Trophoblast cell (in vitro differentiated cells and primary cell): ENCODE data around the gene LIPE.

Source experiments
- DNase-seq, 2 donors: peaks; one replicate each; pipeline ENCODE4 v3.0.0-alpha.2; 2016
- H2AFZ ChIP-seq: 2 replicates; pipeline ENCODE4 v1.6.1; 2013; ENCODE audit warnings: low read length, moderate library complexity, mild to moderate bottlenecking; ENCODE audit not compliant: insufficient read depth, poor library complexity
- H2AK5ac ChIP-seq: 2 replicates; pipeline ENCODE4 v1.6.1; 2013; ENCODE audit warnings: mild to moderate bottlenecking, low read length
- H2BK120ac ChIP-seq: 2 replicates; pipeline ENCODE4 v1.6.1; 2013; ENCODE audit warnings: low read length, mild to moderate bottlenecking, moderate library complexity; ENCODE audit not compliant: insufficient read depth, poor library complexity
- H2BK12ac ChIP-seq: 2 replicates; pipeline ENCODE4 v1.6.1; 2013; ENCODE audit warnings: mild to moderate bottlenecking, low read length, moderate library complexity
- H2BK5ac ChIP-seq: 2 replicates; pipeline ENCODE4 v1.6.1; 2013; ENCODE audit warnings: low read length, low read depth, moderate library complexity, mild to moderate bottlenecking; ENCODE audit not compliant: poor library complexity
- H3K14ac ChIP-seq: 2 replicates; pipeline ENCODE4 v1.6.1; 2013; ENCODE audit warnings: mild to moderate bottlenecking, low read length
- H3K18ac ChIP-seq: 2 replicates; pipeline ENCODE4 v1.6.1; 2013; ENCODE audit warnings: mild to moderate bottlenecking, low read length
- H3K23ac ChIP-seq: 2 replicates; pipeline ENCODE4 v1.6.1; 2013; ENCODE audit warnings: low read length
- H3K27ac ChIP-seq: 2 replicates; pipeline ENCODE4 v1.5.1; 2013; ENCODE audit warnings: low read depth, mild to moderate bottlenecking, inconsistent platforms, low read length, moderate library complexity
- H3K27me3 ChIP-seq: 2 replicates; pipeline ENCODE4 v1.6.1; 2013; ENCODE audit warnings: inconsistent platforms, mild to moderate bottlenecking, low read length, moderate library complexity; ENCODE audit not compliant: insufficient read depth
- H3K36me3 ChIP-seq, 2 experiments: 1 replicate in 1 of 2; 2 replicates in 1 of 2; pipeline ENCODE4 v1.6.1; 2013; ENCODE audit warnings: low read length in 2 of 2, mild to moderate bottlenecking in 2 of 2, moderate library complexity in 1 of 2; ENCODE audit not compliant: insufficient read depth in 2 of 2, control insufficient read depth in 1 of 2
- H3K4ac ChIP-seq: 2 replicates; pipeline ENCODE4 v1.6.1; 2013; ENCODE audit warnings: low read depth, mild to moderate bottlenecking, low read length, moderate library complexity
- H3K4me1 ChIP-seq, 2 experiments: 1 replicate in 1 of 2; 2 replicates in 1 of 2; pipeline ENCODE4 v1.6.1; 2013; ENCODE audit warnings: low read length in 2 of 2, mild to moderate bottlenecking in 2 of 2, moderate library complexity in 1 of 2; ENCODE audit not compliant: insufficient read depth in 2 of 2, control insufficient read depth in 1 of 2
- H3K4me2 ChIP-seq: 2 replicates; pipeline ENCODE4 v1.6.1; 2013; ENCODE audit warnings: inconsistent platforms, mild to moderate bottlenecking, low read length, moderate library complexity
- H3K4me3 ChIP-seq: 2 replicates; pipeline ENCODE4 v1.5.1; 2013; ENCODE audit warnings: mild to moderate bottlenecking, low read depth, low read length, inconsistent platforms
- H3K79me1 ChIP-seq: one replicate; pipeline ENCODE4 v1.6.1; 2013; ENCODE audit warnings: low read length
- H3K79me2 ChIP-seq: 2 replicates; pipeline ENCODE4 v1.6.1; 2013; ENCODE audit warnings: low read length, mild to moderate bottlenecking; ENCODE audit not compliant: control insufficient read depth, insufficient read depth, poor library complexity
- H3K9ac ChIP-seq: 2 replicates; pipeline ENCODE4 v1.6.1; 2013; ENCODE audit warnings: mild to moderate bottlenecking, low read length
- H3K9me3 ChIP-seq: 2 replicates; pipeline ENCODE4 v1.6.1; 2013; ENCODE audit warnings: low read depth, mild to moderate bottlenecking, control low read depth, inconsistent platforms, low read length; ENCODE audit not compliant: insufficient read depth
- H4K12ac ChIP-seq: 2 replicates; pipeline ENCODE4 v1.6.1; 2013; ENCODE audit warnings: low read depth, mild to moderate bottlenecking, low read length, moderate library complexity
- H4K8ac ChIP-seq: 2 replicates; pipeline ENCODE4 v1.6.1; 2013; ENCODE audit warnings: low read depth, mild to moderate bottlenecking, low read length, moderate library complexity
- H4K91ac ChIP-seq: one replicate; pipeline ENCODE4 v1.6.1; 2013; ENCODE audit warnings: low read depth, mild to moderate bottlenecking, low read length, moderate library complexity
- WGBS: extraction: QIAGEN DNeasy Blood & Tissue Kit; methylation state at CpG from one replicate; pipeline ENCODE4 v1.1.7; 2013; ENCODE audit warnings: missing lambda C conversion rate; ENCODE audit not compliant: insufficient read length, insufficient coverage; ENCODE audit errors: extremely low coverage; 5-methylcytosine and 5-hydroxymethylcytosine counted together

Gene LIPE

DNA sequence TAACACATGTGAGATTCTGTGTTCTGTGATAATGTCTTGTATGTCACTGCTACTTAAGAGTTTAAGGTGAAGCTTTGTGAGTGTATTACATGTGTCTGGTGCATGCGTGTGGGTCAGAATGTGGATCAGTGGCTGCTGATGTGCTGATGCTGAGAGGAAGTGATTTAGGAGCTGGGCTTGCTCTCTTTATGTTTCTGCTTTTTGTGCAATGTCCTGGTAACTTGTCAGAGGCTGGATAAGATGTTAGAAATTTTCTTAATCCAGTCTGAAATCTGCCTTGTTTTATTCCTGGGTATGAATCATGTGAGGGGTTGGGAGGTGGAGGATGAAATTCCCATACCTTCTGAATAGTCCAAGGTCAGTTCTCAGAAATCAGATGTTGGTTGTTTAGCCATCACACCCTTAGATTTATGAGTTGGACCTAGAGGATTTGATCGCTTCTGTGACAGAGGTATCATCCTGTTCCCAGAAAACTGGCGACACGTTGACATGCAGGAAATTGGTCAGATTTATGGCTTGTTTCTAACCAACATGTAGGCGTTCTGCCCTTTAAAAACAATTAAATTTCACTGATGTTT, 40.1 kb upstream of the LIPE start:
- H3K14ac ChIP-seq, result no peak overlapping the region
- no peak overlapping the region for H3K9ac ChIP-seq
- peaks cover 2% of the 10 kb centered on the region for H3K27me3 ChIP-seq
- DNase-seq, result no peak
- H2AK5ac ChIP-seq, result no peak overlapping the region
- H3K4me3 ChIP-seq, result no peak overlapping the region
- H4K91ac ChIP-seq, result no peak overlapping the region
- no peak overlapping the region for H2BK12ac ChIP-seq
- no peaks in the 10 kb centered on the region for H3K36me3 ChIP-seq
- no peak overlapping the region for H3K23ac ChIP-seq
- peaks cover 3 to 8% of the 10 kb centered on the region in 2 experiments for H3K4me1 ChIP-seq
- H3K4ac ChIP-seq, result no peak overlapping the region
- H2BK120ac ChIP-seq, result no peak overlapping the region
- H3K79me2 ChIP-seq, result no peaks in the 10 kb centered on the region
- no peak overlapping the region for H3K4me2 ChIP-seq
- H3K27ac ChIP-seq, result no peak overlapping the region
- no peak overlapping the region for H2BK5ac ChIP-seq
- no peaks in the 10 kb centered on the region for H3K9me3 ChIP-seq
- no peak overlapping the region for H2AFZ ChIP-seq
- H4K12ac ChIP-seq, result no peak overlapping the region
- H4K8ac ChIP-seq, result no peak overlapping the region
- peaks cover 2% of the 10 kb centered on the region for H3K79me1 ChIP-seq
- H3K18ac ChIP-seq, result no peak overlapping the region
- no CpG with 5 or more reads among the region's 5 CpGs for WGBS

DNA sequence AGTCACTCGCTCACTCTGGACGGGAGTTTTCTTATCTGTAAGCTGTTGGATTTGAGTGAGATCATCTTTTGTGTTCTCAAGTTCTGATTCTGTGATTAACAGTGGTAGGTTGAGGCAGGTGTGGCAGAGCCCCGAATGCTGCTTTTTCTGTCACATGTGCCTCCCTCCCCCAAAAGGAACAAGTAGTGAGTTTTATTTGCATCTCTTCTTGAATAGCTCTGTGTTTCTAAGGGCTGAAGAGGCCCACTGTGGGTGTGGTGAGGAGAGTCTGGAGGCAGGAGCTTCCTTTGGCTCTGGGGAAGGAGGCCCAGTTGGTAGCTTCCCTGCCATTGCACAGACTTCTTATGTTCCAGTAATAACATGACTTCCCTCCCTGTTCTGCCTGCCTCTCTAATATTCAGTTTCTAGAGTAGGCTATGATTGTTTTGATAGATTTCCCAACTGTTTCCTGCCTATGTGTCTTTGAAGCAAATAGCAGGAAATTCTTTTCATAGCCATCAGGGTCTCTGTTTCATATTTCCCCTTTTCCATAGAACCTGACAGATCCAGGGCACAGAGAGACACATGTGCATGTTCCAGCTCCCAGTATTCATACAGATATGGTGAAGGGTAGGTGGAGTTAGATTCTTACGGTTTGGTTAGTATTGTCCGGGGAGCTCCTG, 39.5 kb upstream of the LIPE start:
- Histone ChIP-seq H2BK12ac (no peak overlapping the region), H4K91ac (no peak overlapping the region), H4K8ac (no peak overlapping the region), H3K9ac (no peak overlapping the region), H2AK5ac (no peak overlapping the region), H3K27ac (no peak overlapping the region), H3K36me3 (no peaks in the 10 kb centered on the region), H3K27me3 (peaks cover 2% of the 10 kb centered on the region), H3K14ac (no peak overlapping the region), H3K23ac (no peak overlapping the region), H4K12ac (no peak overlapping the region), H3K4me2 (no peak overlapping the region), H2AFZ (no peak overlapping the region), H3K4ac (no peak overlapping the region), H3K4me3 (no peak overlapping the region), H3K4me1 (peaks cover 3 to 8% of the 10 kb centered on the region in 2 experiments), H3K79me1 (peaks cover 2% of the 10 kb centered on the region), H3K9me3 (no peaks in the 10 kb centered on the region), H2BK120ac (no peak overlapping the region), H3K18ac (no peak overlapping the region), H3K79me2 (no peaks in the 10 kb centered on the region), H2BK5ac (no peak overlapping the region)
- WGBS, result no CpG with 5 or more reads among the region's 5 CpGs
- DNase-seq, result no peak

DNA sequence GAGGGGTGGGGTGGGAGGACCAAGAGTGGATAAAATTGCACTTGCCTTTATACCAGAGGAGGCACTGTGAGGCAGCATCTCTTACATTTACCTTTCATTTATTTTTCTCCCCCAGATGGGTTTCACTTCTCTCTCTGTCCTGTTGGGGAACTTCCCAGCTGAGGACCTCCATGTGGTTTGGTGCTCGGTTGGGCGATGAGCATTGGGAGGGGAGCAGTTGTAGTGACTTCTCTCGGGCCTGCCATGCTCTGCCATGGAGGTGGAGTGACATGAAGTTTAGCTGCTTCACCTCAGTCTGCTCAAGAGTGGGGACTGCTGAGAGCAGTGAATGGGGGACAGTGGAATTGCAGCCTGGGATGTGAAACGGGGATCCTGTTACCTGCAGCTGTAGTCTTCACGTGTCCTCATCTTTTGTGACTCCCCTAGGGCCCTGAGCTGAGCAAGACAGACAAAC, 38.7 kb upstream of the LIPE start:
- no peak overlapping the region for H2BK120ac ChIP-seq
- no peak overlapping the region for H2BK5ac ChIP-seq
- no peak overlapping the region for H4K8ac ChIP-seq
- H3K4me3 ChIP-seq, result no peak overlapping the region
- WGBS, result no CpG with 5 or more reads among the region's 5 CpGs
- H3K14ac ChIP-seq, result no peak overlapping the region
- H3K27me3 ChIP-seq, result peaks cover 2% of the 10 kb centered on the region
- no peak overlapping the region for H4K91ac ChIP-seq
- peaks cover 2% of the 10 kb centered on the region for H3K79me1 ChIP-seq
- H3K4me1 ChIP-seq, result peaks cover 3 to 8% of the 10 kb centered on the region in 2 experiments
- H3K18ac ChIP-seq, result no peak overlapping the region
- no peak overlapping the region for H2AK5ac ChIP-seq
- H2BK12ac ChIP-seq, result no peak overlapping the region
- H3K27ac ChIP-seq, result no peak overlapping the region
- no peak overlapping the region for H3K4ac ChIP-seq
- H3K23ac ChIP-seq, result no peak overlapping the region
- no peak overlapping the region for H3K4me2 ChIP-seq
- H3K36me3 ChIP-seq, result no peaks in the 10 kb centered on the region
- H4K12ac ChIP-seq, result no peak overlapping the region
- DNase-seq, result no peak
- H3K9ac ChIP-seq, result no peak overlapping the region
- no peak overlapping the region for H2AFZ ChIP-seq
- H3K79me2 ChIP-seq, result no peaks in the 10 kb centered on the region
- no peaks in the 10 kb centered on the region for H3K9me3 ChIP-seq

DNA sequence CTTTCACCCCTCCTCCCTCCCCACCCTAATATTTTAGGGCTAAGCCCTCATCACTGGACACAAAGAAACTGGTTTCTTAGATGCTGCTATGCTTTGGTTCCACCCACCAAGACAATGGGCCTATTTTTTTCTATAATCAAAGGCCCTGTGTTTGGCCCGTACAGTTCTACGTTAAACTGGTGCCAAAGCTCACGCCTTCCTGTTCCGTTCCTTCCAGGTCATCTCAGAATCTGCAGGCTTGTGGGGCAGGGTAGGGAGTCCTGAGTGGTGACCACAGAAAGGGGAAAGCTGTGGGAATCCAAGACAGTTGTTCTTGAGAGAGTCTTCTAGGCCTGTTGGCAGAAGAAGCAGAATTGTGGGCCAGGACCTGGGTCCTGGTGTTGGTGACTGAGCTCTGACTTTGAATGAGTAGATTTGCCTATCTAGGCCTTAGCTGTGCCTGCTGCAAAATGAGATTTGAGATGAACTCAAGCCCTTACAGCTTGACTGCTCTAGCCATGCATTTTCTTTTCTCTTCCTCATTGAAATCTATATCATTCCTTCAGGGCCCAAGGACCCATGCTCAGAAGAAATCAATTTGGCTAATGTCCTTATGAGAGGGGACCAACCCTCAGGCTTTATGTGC, 34.6 kb upstream of the LIPE start:
- H4K8ac ChIP-seq, result no peak overlapping the region
- no peaks in the 10 kb centered on the region for H3K36me3 ChIP-seq
- no peak overlapping the region for H4K91ac ChIP-seq
- no peak overlapping the region for H3K4me3 ChIP-seq
- no CpG with 5 or more reads among the region's 4 CpGs for WGBS
- no peak overlapping the region for H4K12ac ChIP-seq
- no peaks in the 10 kb centered on the region for H3K79me1 ChIP-seq
- H3K27ac ChIP-seq, result no peak overlapping the region
- H3K23ac ChIP-seq, result no peak overlapping the region
- no peak overlapping the region for H3K4me2 ChIP-seq
- H3K4ac ChIP-seq, result no peak overlapping the region
- no peaks in the 10 kb centered on the region for H3K4me1 ChIP-seq
- H3K18ac ChIP-seq, result no peak overlapping the region
- no peak overlapping the region for H2AFZ ChIP-seq
- H3K9me3 ChIP-seq, result no peaks in the 10 kb centered on the region
- H3K79me2 ChIP-seq, result no peaks in the 10 kb centered on the region
- H2BK5ac ChIP-seq, result no peak overlapping the region
- H2BK120ac ChIP-seq, result no peak overlapping the region
- H3K27me3 ChIP-seq, result peaks cover 2% of the 10 kb centered on the region
- H3K9ac ChIP-seq, result no peak overlapping the region
- H2AK5ac ChIP-seq, result no peak overlapping the region
- no peak for DNase-seq
- H3K14ac ChIP-seq, result no peak overlapping the region
- no peak overlapping the region for H2BK12ac ChIP-seq
